ENCODE measurements around the gene VWA1.
A peak's percentile ranks its signal among the peaks of the same experiment; 100 is the strongest.

The VWA1 gene

GRCh38 chr1:1439546-1440261 lies 4.2 kb downstream of the VWA1 start:
- H3K4me3 ChIP-seq (ENCODE audit: low read depth, low read length) = no peak overlapping the region
- POLR2A ChIA-PET = no interaction called here
- TF ChIP-seq OVOL3 (tag by site-specific recombination; IDR thresholded peaks at IDR 0.05) = no peak
- no peak for TF ChIP-seq ZSCAN5A (tag by site-specific recombination; IDR thresholded peaks at IDR 0.05)
- TF ChIP-seq ZSCAN23 (tag by site-specific recombination; IDR thresholded peaks at IDR 0.05) = no peak
- TF ChIP-seq OSR2 (tag by site-specific recombination; IDR thresholded peaks at IDR 0.05) = no peak
- TF ChIP-seq EGR2 (tag by site-specific recombination; IDR thresholded peaks at IDR 0.05; ENCODE audit: low read depth) = no peak
- no peak for TF ChIP-seq ZNF555 (tag by site-specific recombination; conservative IDR thresholded peaks at IDR 0.05)
- TF ChIP-seq, protein P1, sequence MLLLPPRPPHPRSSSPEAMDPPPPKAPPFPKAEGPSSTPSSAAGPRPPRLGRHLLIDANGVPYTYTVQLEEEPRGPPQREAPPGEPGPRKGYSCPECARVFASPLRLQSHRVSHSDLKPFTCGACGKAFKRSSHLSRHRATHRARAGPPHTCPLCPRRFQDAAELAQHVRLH (tag by site-specific recombination; IDR thresholded peaks at IDR 0.05) = no peak
- no peak for TF ChIP-seq ZFHX2 (tag by site-specific recombination; conservative IDR thresholded peaks at IDR 0.05)
- CTCF ChIA-PET = interaction anchor here (0.7 to 2.9 kb wide), 4 partner anchors 11 to 424 kb away, joined by 3 to 14 read pairs (median 4); no protein-coding TSS in a partner anchor
- H3K27ac ChIP-seq (ENCODE audit: extremely low read depth, low read depth, low read length) = no peak overlapping the region
- peaks cover 0 to 9% of the 10 kb centered on the region in 2 experiments; a peak in 1 of 3 replicates for H3K36me3 ChIP-seq (ENCODE audit: control insufficient read depth in 2 of 2, insufficient read depth in 1 of 2, low read length in 2 of 2)
- no peaks in the 10 kb centered on the region for H3K9me3 ChIP-seq (ENCODE audit: control insufficient read depth, insufficient read depth, low read depth, low read length)
- H3K4me1 ChIP-seq (ENCODE audit: control insufficient read depth, insufficient read depth, low read length) = no peaks in the 10 kb centered on the region

- Histone ChIP-seq H3K4me1 (ENCODE audit: control insufficient read depth, insufficient read depth, low read length) (no peaks in the 10 kb centered on the region), H3K27ac (ENCODE audit: extremely low read depth, low read depth, low read length) (no peak overlapping the region), H3K9me3 (ENCODE audit: control insufficient read depth, insufficient read depth, low read depth, low read length) (no peaks in the 10 kb centered on the region), H3K4me3 (ENCODE audit: low read depth, low read length) (no peak overlapping the region), H3K36me3 (ENCODE audit: control insufficient read depth in 2 of 2, insufficient read depth in 1 of 2, low read length in 2 of 2) (peaks cover 0 to 9% of the 10 kb centered on the region in 2 experiments; a peak in 1 of 3 replicates)
- POLR2A ChIA-PET = interaction anchor here (0.5 to 2.0 kb wide), 4 partner anchors 33 to 64 kb away, joined by 3 to 4 read pairs (median 3); partner anchors contain the start of genes CCNL2 and MRPL20
- CTCF ChIA-PET = interaction anchor here (0.6 to 2.9 kb wide), 19 partner anchors 9 to 252 kb away, joined by 3 to 14 read pairs (median 4); partner anchors contain the start of gene ATAD3C
- TF ChIP-seq TCF7L2 (IDR thresholded peaks at IDR 0.05; ENCODE audit: borderline replicate concordance, low read depth, low read length) (no peak), ZNF621 (tag by site-specific recombination; IDR thresholded peaks at IDR 0.05) (no peak), ZNF600 (tag by site-specific recombination; IDR thresholded peaks at IDR 0.05) (0 out of 2 replicates have a peak, but pooled peaks have one; percentile 17), BCL11B (tag by site-specific recombination; IDR thresholded peaks at IDR 0.05; ENCODE audit: low read depth) (peak; percentile 49; the same call in 1 of the 2 replicates)
- TF ChIP-seq, protein P2, sequence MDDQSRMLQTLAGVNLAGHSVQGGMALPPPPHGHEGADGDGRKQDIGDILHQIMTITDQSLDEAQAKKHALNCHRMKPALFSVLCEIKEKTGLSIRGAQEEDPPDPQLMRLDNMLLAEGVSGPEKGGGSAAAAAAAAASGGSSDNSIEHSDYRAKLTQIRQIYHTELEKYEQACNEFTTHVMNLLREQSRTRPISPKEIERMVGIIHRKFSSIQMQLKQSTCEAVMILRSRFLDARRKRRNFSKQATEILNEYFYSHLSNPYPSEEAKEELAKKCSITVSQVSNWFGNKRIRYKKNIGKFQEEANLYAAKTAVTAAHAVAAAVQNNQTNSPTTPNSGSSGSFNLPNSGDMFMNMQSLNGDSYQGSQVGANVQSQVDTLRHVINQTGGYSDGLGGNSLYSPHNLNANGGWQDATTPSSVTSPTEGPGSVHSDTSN (CRISPR knock-in tag; IDR thresholded peaks at IDR 0.05) = 0 out of 2 replicates have a peak, but pooled peaks have one; percentile 47
Observed at GRCh38 chr1:1440262-1441001, 4.9 kb downstream of the VWA1 start.

- H3K27ac ChIP-seq (ENCODE audit: extremely low read depth, low read depth, low read length) = no peak overlapping the region
- H3K36me3 ChIP-seq (ENCODE audit: control insufficient read depth in 2 of 2, insufficient read depth in 1 of 2, low read length in 2 of 2) = peaks cover 0 to 9% of the 10 kb centered on the region in 2 experiments; a peak in 1 of 3 replicates
- no peaks in the 10 kb centered on the region for H3K9me3 ChIP-seq (ENCODE audit: control insufficient read depth, insufficient read depth, low read depth, low read length)
- ChIA-PET POLR2A (interaction anchor here (0.5 to 2.0 kb wide), 6 partner anchors 34 to 63 kb away, joined by 3 to 4 read pairs (median 3); partner anchors contain the start of genes CCNL2 and MRPL20), CTCF (interaction anchor here (0.6 to 2.9 kb wide), 23 partner anchors 8 to 253 kb away, joined by 3 to 14 read pairs (median 4); partner anchors contain the start of gene ATAD3C)
- no peak overlapping the region for H3K4me3 ChIP-seq (ENCODE audit: low read depth, low read length)
- no peaks in the 10 kb centered on the region for H3K4me1 ChIP-seq (ENCODE audit: control insufficient read depth, insufficient read depth, low read length)
- peak; percentile 85 for TF ChIP-seq BCL11A (tag by site-specific recombination; IDR thresholded peaks at IDR 0.05; ENCODE audit: low read depth)
- TF ChIP-seq ZBTB6 (tag by site-specific recombination; IDR thresholded peaks at IDR 0.05) = no peak
- TF ChIP-seq, protein P3, sequence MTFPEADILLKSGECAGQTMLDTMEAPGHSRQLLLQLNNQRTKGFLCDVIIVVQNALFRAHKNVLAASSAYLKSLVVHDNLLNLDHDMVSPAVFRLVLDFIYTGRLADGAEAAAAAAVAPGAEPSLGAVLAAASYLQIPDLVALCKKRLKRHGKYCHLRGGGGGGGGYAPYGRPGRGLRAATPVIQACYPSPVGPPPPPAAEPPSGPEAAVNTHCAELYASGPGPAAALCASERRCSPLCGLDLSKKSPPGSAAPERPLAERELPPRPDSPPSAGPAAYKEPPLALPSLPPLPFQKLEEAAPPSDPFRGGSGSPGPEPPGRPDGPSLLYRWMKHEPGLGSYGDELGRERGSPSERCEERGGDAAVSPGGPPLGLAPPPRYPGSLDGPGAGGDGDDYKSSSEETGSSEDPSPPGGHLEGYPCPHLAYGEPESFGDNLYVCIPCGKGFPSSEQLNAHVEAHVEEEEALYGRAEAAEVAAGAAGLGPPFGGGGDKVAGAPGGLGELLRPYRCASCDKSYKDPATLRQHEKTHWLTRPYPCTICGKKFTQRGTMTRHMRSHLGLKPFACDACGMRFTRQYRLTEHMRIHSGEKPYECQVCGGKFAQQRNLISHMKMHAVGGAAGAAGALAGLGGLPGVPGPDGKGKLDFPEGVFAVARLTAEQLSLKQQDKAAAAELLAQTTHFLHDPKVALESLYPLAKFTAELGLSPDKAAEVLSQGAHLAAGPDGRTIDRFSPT (tag by site-specific recombination; IDR thresholded peaks at IDR 0.05) = peak; percentile 66; the same call in 1 of the 2 replicates
- TF ChIP-seq ZNF146 (tag by site-specific recombination; IDR thresholded peaks at IDR 0.05) = no peak
- peak; percentile 82 for TF ChIP-seq ZFHX2 (tag by site-specific recombination; conservative IDR thresholded peaks at IDR 0.05)
- TF ChIP-seq ZNF266 (tag by site-specific recombination; IDR thresholded peaks at IDR 0.05; ENCODE audit: low read depth) = no peak
Observed at GRCh38 chr1:1441002-1441888, 5.8 kb downstream of the VWA1 start.
